ENCODE measurements around the gene RASAL3. TPM values are rescaled to one million over a fixed set of nuclear protein-coding genes. Genes with fewer than 3 reads are reported as not detected.
A peak's percentile ranks its signal among the peaks of the same experiment; 100 is the strongest.

Gene RASAL3
- total and polyA plus RNA-seq, 2 of the 8 experiments (the other 6 are each of a cell fraction or from before 2014, with no cell fraction given) = 0.19 to 0.63 TPM

DNA sequence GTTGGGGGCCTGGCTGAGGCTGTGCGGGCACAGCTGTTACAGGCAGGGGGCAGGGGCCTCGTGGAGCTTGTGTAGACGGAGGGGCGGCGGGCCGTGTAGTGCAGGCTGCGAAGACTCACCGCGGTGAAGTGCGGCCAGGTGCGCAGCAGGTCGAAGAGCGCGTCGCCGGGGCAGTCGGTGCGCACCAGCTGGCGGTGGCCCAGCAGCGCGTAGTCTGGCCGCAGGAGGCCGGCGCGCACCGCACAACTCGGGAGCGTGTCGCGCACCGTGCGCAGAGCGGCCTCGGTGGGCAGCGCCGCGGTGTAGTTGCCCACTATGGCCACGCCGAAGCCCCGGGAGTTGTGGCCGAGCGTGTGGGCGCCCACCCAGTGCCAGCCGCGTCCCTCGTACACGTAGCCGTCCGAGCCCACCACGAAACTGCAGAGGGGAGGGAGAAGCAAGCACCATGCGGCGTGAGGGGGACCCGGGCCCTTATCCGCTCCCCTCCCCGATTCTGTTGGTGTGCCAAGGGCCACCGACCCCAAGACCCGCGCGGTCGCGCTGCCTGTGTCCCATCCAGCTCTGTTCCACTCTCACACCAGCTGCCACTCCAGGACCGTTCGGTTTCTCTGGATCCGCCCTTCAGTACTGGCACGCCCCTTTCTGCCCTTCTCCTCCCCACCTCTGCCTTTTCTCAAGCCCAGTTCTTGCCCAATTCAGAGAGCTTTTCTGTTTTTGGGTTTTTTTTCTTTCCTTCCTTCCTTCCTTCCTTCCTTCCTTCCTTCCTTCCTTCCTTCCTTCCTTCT, 5.4 kb upstream of the RASAL3 start (continued):
- TF ChIP-seq SIRT6 (IDR thresholded peaks at IDR 0.05; ENCODE audit: low read length) (no peak), BCL11A (IDR thresholded peaks at IDR 0.05; ENCODE audit: low read depth in 2 of 2, low read length in 2 of 2) (no peak), TCF12 (IDR thresholded peaks at IDR 0.05; ENCODE audit: low read depth, low read length) (no peak), E2F6 (IDR thresholded peaks at IDR 0.05) (peak; percentile 56), CBX8 (IDR thresholded peaks at IDR 0.05; ENCODE audit: borderline replicate concordance, low read depth, low read length) (no peak), PHF8 (conservative IDR thresholded peaks at IDR 0.05; ENCODE audit: low read depth, low read length) (no peak), CHD2 (IDR thresholded peaks at IDR 0.05; ENCODE audit: low read length) (no peak), KDM4A (IDR thresholded peaks at IDR 0.05; ENCODE audit: low read depth, low read length, severe bottlenecking) (peak; percentile 75), HDAC6 (IDR thresholded peaks at IDR 0.05; ENCODE audit: low read depth, low read length) (no peak), SUZ12 (IDR thresholded peaks at IDR 0.05; ENCODE audit: low read length) (peak; percentile 74), CEBPB (IDR thresholded peaks at IDR 0.05; ENCODE audit: low read depth, low read length) (no peak), GTF2F1 (IDR thresholded peaks at IDR 0.05; ENCODE audit: borderline replicate concordance, low read depth, low read length) (no peak), EZH2 (IDR thresholded peaks at IDR 0.05; ENCODE audit: low read depth, low read length, severe bottlenecking) (peak; percentile 61), ATF2 (IDR thresholded peaks at IDR 0.05; ENCODE audit: low read length) (no peak), MAFK (IDR thresholded peaks at IDR 0.05; ENCODE audit: low read depth, low read length) (no peak)
- TF ChIP-seq, protein P1, sequence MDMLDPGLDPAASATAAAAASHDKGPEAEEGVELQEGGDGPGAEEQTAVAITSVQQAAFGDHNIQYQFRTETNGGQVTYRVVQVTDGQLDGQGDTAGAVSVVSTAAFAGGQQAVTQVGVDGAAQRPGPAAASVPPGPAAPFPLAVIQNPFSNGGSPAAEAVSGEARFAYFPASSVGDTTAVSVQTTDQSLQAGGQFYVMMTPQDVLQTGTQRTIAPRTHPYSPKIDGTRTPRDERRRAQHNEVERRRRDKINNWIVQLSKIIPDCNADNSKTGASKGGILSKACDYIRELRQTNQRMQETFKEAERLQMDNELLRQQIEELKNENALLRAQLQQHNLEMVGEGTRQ (IDR thresholded peaks at IDR 0.05; ENCODE audit: low read length) = no peak

Measured in H1 (cell line).